ENCODE data around the gene CDK11A.

CDK11A gene

DNA sequence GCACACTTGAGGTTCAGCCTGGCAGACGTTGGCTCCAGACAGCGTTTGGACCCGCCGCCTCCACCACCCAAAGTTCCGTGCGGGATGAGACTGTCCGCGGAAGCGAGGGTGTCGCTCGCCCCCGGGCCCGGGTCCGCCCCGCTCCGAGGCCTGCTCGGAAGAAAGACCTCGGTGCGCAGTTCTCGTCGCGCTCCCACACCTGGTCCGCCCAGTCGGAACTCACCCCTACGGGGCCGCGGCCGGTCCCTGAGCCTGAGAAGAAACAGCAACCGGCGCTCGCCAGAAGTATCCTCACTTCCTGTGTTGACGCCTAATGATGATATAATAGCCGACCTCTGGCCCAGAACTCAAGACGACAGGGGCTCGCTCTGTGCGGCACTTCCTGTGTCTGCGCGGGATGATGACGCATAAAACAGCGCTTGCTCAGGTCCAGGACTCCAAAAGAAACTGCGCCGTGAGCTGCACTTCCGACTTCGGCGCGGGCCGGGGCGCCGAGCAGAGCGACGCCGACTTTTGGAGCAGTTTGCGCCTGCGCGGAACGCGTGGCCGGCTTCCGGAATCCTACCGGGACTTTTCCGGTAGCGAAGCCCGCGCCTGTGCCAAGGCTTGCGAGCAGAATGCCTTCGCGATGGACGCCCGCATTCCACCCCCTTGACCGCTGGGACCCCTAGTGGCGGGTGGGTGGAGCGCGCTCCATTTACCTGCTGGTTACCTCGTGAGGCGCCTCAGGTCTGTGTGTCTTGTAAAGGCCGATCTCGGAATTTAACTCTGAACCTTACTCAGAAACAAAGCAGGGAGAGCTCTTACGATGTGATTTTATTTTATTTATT, at the start of gene CDK11A:
Gene CDK11A, minus strand, starts transcription at position 323 of the 830 bp plus-strand sequence. CDS start 1,539 bp downstream, outside the sequence.
- peak; percentile 99 for DNase-seq

DNA sequence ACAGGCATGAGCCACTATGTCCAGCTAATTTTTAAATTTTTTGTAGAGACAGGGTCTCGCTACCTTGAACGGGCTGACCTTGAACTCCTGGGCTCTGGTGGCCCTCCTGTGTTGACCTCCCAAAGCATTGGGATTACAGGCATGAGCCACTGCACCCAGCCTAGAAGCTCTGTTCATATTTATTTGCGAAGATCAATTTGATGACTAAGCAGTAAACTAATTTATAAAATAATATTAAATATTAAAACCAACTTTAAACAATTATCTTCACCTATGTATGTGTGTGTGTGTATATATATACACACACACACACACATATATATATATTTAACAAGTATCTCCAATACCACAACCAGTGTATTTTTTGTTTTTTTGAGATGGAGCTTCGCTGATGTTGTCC, 49.7 kb upstream of the CDK11A start:
- DNase-seq: no peak

DNA sequence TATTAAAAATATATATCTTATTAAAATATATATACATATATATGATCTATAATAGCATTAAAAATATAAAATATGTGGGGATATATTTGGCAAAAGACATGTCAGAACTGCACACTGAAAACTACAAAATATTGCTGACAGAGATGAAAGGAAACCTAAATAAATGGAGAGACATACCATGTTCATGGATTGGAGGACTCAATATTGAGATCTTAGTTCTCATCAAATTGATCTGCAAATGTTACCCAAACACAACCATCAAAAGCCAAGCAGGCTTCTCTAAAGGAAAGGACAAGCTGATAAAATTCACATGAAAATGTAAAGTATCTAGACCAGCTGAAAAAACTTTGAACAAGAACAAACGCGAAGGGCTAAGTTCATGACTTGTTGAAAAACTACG, 46.9 kb upstream of the CDK11A start:
- no peak for DNase-seq

DNA sequence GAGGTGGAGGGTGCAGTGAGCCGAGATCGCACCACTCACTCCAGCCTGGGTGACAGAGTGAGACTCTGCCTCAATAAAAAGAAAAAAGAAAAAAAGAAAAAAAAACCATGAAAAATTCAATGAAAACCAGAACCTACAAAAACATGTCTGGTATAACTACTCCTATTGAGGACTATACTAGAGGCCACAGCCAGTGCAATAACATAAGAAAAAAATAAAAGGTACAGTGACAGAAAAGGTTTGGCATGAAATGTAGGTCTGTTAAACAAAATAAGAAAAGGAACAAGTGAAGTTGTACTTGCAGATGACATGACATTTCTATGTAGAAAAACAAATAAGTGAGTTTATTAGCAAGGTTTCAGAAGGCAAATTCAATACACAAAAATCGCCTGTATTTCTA, 45.9 kb upstream of the CDK11A start:
- no peak for DNase-seq

DNA sequence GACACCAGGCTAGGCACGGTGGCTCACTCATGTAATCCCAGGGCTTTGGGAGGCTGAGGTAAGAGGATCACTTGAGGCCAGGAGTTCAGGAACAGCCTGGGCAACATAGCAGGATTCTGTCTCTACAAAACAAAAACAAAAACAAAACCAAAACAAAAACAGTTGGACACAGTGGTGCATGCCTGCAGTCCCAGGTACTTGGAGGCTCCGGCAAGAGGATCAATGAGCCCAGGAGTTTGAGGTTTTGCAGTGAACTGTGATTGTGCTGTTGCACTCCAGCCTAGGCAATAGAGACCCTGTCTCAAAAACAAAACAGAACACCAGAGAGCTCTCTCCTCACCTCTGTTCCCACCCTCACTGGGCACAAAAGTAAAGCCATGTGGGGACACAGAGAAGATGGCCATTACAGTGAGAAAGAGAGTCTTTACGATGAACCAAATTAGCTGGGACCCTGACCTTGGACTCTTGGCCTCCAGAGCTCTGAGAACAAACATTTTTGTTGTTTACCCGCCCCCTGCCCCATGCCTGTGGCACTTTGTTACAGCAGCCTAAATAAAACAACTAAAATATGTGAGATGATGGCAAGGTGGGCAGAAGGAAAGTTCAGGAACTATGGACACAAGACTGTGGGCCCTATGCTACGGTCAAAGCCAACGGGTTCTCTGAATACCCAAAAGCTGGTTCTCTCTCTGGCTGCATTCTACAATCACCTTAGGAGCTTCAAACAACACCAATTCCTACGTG, 44.3 kb upstream of the CDK11A start:
- DNase-seq: no peak

DNA sequence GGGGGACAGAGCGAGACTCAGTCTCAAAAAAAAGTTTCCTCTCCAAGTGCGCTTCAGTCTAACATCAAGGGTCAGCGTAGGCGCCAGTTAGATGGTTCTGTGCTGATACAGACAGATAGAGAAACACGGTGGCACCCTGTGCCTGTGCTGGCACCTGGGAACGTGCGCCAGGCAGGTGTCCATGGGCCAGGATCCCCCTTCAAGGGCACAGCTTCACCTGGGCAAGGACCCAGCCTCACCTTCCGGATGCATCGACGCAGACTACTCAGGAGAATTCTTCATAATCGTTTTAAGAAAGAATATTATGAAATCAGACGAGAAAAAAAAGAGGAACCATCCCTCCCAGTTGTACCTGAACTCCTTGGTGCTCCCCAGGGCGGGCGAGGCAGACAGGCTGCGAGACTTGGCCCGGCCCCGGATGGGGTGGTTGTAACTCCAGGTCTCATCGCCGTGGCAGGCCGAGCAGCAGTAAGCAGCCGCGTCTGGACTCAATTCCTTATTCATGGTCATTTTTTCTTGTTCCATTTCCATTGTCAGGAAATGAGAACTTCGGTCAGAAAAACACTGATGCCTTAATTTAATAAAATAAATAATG, 40.8 kb upstream of the CDK11A start:
- DNase-seq: no peak

GRCh38 chr1:1763657-1764621, 39.8 kb upstream of the CDK11A start:
- DNase-seq: peak; percentile 91

DNA sequence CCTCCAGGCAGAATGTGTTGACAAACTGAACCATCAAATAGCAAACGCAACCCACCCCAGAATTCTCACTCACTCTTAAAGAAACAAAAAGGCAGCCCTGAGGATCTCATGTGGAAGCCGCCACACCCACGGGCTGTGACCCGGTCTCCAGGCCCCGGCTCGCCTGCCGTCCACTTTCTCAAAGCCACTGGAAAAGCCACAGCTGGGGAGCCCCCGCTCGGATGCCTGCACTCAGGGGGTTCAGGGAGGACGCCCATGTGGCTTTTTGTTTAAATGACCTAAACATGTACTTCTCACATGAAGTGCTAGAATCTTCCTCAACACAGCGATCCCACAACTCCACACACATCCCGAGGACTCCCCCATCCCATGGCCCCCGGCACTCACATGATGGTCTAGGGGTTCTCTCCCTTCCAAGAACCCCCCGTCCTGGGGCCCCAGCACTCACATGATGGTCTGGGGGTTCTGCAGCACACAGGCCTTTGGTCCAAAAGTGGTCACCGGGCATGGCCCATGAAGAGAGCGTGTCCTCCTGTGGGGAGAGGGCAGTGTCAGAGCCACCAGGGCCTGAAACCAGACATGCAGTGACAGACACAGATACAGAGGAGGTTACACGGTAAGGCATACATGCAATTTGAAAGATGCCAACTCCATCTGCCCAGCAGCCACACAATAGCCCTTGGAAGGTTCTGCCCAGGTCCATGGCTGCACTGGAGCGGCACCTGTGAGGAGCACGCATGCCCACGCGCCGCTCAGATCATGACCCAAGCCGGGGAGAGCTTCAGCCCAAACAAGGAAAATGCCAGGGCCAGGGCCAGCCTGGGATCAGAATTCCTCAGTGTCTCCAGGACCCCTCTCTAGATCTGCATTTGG, 37.6 kb upstream of the CDK11A start:
- DNase-seq: no peak

DNA sequence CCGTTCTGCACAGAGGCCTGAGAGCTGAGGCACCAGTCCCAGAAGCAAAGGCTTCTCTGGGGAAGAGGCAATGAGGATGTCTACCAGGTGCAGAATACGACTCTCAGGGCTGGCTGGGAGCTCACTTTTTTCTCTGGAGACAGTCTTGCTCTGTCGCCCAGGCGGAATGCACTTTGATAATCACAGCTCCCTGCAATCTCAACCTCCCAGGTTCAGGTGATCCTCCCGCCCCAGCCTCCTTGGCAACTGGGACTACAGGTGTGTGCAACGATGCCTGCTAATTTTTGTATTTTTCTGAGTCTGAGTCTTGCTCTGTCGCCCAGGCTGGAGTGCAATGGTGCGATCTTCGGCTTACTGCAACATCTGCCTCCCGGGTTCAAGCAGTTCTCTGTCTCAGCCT, 36.6 kb upstream of the CDK11A start:
- DNase-seq: peak; percentile 32

DNA sequence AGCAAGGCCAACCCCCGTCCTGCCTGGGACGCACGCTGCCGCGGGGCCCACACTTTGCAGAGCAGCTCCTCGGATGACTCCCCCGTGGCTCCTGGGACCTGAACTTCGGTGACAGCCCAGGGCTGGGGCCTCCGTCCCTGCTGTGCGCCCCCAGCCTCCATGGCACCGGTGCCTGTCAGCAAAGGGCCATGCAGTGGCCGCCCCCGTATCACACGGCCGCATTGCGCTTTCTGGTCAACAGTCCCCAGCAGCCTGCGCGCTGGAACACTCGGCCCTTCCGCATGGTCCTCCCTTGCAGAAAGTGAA, 36.1 kb upstream of the CDK11A start:
- no peak for DNase-seq

DNA sequence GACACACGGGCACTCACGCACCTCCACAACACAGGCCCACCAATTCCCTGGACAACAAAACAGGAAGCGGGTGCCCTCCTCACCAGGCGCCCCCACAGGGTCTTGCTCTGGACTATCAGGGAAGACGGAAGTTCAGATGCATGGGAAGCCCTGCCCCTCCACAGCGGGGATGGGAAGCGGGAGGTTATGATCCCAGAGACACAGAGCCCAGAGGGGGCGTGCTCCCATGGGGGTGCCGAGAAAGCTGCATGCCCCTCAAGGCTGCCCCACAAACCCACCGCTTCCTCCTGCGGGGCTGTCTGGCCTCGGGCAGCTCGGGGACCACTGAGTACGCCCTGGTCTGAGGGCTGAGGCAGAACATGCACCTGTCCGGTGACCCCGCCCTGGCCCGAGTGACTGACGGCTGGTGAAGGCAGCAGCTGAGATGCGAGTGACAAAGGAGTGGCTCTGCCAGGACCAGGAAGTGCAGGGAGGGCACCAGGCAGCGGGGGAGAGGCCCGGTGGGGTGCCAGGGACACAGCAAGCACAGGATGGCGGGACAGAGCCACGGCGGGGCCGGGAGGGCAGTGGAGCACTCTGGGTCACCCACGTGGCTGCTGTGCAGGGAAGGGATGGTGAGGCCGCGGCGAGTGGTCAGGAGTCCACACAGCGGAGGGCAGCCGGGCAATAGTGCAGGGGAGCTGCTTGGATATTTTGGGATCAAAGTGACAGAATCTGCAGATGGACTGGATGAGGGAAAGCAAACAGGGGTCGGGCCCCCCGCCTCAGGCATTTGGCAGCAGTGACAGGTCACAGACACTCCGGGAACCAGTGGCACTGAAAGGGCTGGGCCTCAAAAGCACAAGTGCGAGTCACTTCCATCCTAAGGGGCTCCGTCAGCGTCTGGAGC, 35.5 kb upstream of the CDK11A start:
- no peak for DNase-seq

- no peak for DNase-seq
Observed at GRCh38 chr1:1758692-1759455, 34.7 kb upstream of the CDK11A start.

- no peak for DNase-seq
Observed at GRCh38 chr1:1758059-1758621, 34.0 kb upstream of the CDK11A start.

- no peak for DNase-seq
Observed at GRCh38 chr1:1757422-1758058, 33.4 kb upstream of the CDK11A start.

- DNase-seq: no peak
Observed at GRCh38 chr1:1756661-1757421, 32.7 kb upstream of the CDK11A start.

GRCh38 chr1:1755852-1756251, 31.7 kb upstream of the CDK11A start:
- no peak for DNase-seq

DNA sequence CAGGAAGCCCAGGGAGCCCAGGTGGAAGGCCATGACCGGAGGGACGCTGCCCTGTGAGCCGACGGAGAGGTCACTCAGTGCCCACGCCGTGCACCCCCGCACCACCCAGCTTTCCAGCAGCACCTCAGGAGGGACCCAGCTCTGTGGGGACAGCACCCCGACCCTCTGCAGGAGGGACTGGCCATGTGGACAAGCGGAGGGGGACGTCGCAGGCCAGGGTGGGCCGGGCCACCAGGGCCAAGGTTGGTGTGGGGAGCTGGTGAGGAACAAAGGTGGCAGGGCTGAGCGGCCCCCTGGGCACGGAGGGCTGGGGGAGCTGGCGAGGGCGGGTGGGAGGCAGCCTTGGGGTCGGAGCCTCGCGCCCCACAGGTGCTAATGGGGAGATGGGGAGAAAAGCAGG, 31.3 kb upstream of the CDK11A start:
- DNase-seq: no peak
